GM12891 (cell line): Measurements from ENCODE around the gene CCDC88C.

Source experiments
- POLR2A ChIP-seq: IDR thresholded peaks from 2 replicates; pipeline ENCODE4 v1.6.1; 2011; ENCODE audit warnings: low read depth, low read length, control low read depth
- POLR2AphosphoS5 ChIP-seq: IDR thresholded peaks from 2 replicates; pipeline ENCODE4 v1.6.1; 2011; ENCODE audit warnings: low read depth, low read length, control low read depth
- POU2F2 ChIP-seq: IDR thresholded peaks from 2 replicates; pipeline ENCODE4 v1.6.1; 2011; ENCODE audit warnings: low read depth, mild to moderate bottlenecking, control low read depth, low read length, moderate library complexity
- SPI1 ChIP-seq: IDR thresholded peaks from 2 replicates; pipeline ENCODE4 v1.6.1; 2011; ENCODE audit warnings: low read depth, low read length, control low read depth
- TAF1 ChIP-seq: IDR thresholded peaks from 2 replicates; pipeline ENCODE4 v1.6.1; 2011; ENCODE audit warnings: low read depth, low read length, control low read depth

DNA sequence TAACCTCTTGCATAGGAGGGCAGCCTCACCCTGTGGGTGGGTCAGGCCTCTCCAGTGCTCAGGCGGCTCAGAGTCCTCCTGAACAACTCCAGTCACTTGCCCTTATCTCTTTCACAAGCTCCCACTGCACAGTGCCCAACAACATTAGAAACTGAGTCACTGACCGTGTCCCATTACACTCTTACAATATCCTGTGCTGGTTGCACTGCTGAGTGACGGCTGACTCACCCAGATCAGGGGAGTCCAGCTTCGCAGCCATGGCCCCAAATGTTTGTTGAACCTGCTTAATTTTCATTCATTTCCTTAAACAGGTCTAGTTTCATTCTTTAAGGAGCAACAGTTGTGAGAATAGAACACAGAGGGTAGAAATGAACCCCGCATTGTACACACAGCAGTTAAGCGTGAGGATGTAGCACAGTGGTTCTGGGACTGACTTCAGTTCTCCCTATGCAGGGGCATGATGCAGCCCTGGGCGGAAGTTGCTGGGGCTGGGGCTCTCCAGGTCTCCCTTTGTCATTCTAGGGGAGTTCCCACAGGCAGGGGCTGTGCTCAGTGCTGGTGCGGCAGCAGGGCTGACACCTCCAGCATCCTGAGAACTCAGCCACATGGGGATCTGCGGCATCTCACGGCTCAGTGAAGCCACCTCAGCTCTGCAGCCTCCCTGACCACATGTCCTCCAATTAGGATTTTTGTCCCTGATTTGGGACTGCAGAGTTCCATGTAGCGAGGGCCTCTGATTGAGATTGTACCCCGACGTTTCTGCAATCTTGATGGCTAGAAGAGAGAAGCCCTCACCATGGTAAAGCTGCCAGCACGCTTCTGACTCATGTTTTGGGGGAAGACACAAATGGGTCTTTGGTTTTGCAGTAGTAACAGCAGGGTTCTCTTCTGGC lies 189.3 kb downstream of the CCDC88C start:
- TF ChIP-seq POLR2A (peak; percentile 89), POLR2AphosphoS5 (peak; percentile 74), TAF1 (peak; percentile 70), SPI1 (peak; percentile 61), POU2F2 (peak; percentile 88; the same call in 1 of the 2 replicates)
